BLaER1 (cell line): ENCODE results near the gene REC8.
A peak's percentile ranks its signal among the peaks of the same experiment; 100 is the strongest.

ENCODE experiments used
- H3K27ac ChIP-seq: shearing (Covaris generic); formaldehyde crosslinking; 2 replicates; pipeline ENCODE4 v1.8.1; 2022
- H3K27me3 ChIP-seq: shearing (Covaris generic); formaldehyde crosslinking; 2 replicates; pipeline ENCODE4 v1.8.1; 2022
- H3K36me3 ChIP-seq: shearing (Covaris generic); formaldehyde crosslinking; 2 replicates; pipeline ENCODE4 v1.8.1; 2022
- H3K4me1 ChIP-seq: shearing (Covaris generic); formaldehyde crosslinking; 2 replicates; pipeline ENCODE4 v1.8.1; 2022
- H3K4me2 ChIP-seq: shearing (Covaris generic); formaldehyde crosslinking; 2 replicates; pipeline ENCODE4 v1.8.1; 2022
- H3K4me3 ChIP-seq: shearing (Covaris generic); formaldehyde crosslinking; 2 replicates; pipeline ENCODE4 v1.8.1; 2022
- H3K9ac ChIP-seq: shearing (Covaris generic); formaldehyde crosslinking; 2 replicates; pipeline ENCODE4 v1.8.1; 2022
- H3K9me3 ChIP-seq: shearing (Covaris generic); formaldehyde crosslinking; 2 replicates; pipeline ENCODE4 v1.8.1; 2022
- H4K20me1 ChIP-seq: shearing (Covaris generic); formaldehyde crosslinking; 2 replicates; pipeline ENCODE4 v1.8.1; 2022
- Cebpa-rat ChIP-seq: shearing (Covaris generic); IDR thresholded peaks from 2 replicates; pipeline ENCODE4 v1.8.1; 2022

Gene REC8

GRCh38 chr14:24130717-24131548, 40.9 kb upstream of the REC8 start:
- Histone ChIP-seq H3K4me2 (peak overlapping the region; percentile 40), H3K4me1 (peaks cover 50% of the 10 kb centered on the region), H3K9ac (0 out of 2 replicates have a peak overlapping the region, but pooled peaks have one; percentile 6), H3K36me3 (no peaks in the 10 kb centered on the region; the same call in 1 of the 2 replicates), H4K20me1 (no peaks in the 10 kb centered on the region), H3K4me3 (no peak overlapping the region), H3K27ac (no peak overlapping the region), H3K27me3 (no peaks in the 10 kb centered on the region), H3K9me3 (no peaks in the 10 kb centered on the region)
- no peak for TF ChIP-seq Cebpa-rat

- no peak for TF ChIP-seq Cebpa-rat
- H3K4me3 ChIP-seq = no peak overlapping the region
- H3K27ac ChIP-seq = no peak overlapping the region
- no peaks in the 10 kb centered on the region for H3K27me3 ChIP-seq
- peaks cover 44% of the 10 kb centered on the region for H3K4me1 ChIP-seq
- H3K9ac ChIP-seq = no peak overlapping the region
- H3K4me2 ChIP-seq = no peak overlapping the region
- no peaks in the 10 kb centered on the region for H3K9me3 ChIP-seq
- no peaks in the 10 kb centered on the region; the same call in 1 of the 2 replicates for H3K36me3 ChIP-seq
- peaks cover 4% of the 10 kb centered on the region; the same call in 1 of the 2 replicates for H4K20me1 ChIP-seq
Observed at GRCh38 chr14:24131549-24131966, 40.3 kb upstream of the REC8 start.

GRCh38 chr14:24132061-24132685, 39.7 kb upstream of the REC8 start:
- H3K4me2 ChIP-seq = no peak overlapping the region
- peaks cover 44% of the 10 kb centered on the region for H3K4me1 ChIP-seq
- H3K4me3 ChIP-seq = no peak overlapping the region
- peaks cover 10% of the 10 kb centered on the region for H4K20me1 ChIP-seq
- H3K9me3 ChIP-seq = no peaks in the 10 kb centered on the region
- H3K9ac ChIP-seq = 0 out of 2 replicates have a peak overlapping the region, but pooled peaks have one; percentile 15
- peaks cover 2% of the 10 kb centered on the region for H3K36me3 ChIP-seq
- H3K27ac ChIP-seq = no peak overlapping the region
- no peaks in the 10 kb centered on the region for H3K27me3 ChIP-seq
- TF ChIP-seq Cebpa-rat = no peak

GRCh38 chr14:24132976-24133375, 38.9 kb upstream of the REC8 start:
- no peak for TF ChIP-seq Cebpa-rat
- no peak overlapping the region for H3K4me2 ChIP-seq
- H4K20me1 ChIP-seq = peaks cover 18% of the 10 kb centered on the region
- H3K4me3 ChIP-seq = no peak overlapping the region
- H3K27me3 ChIP-seq = no peaks in the 10 kb centered on the region
- no peak overlapping the region for H3K9ac ChIP-seq
- no peaks in the 10 kb centered on the region for H3K9me3 ChIP-seq
- H3K27ac ChIP-seq = no peak overlapping the region
- peaks cover 44% of the 10 kb centered on the region for H3K4me1 ChIP-seq
- H3K36me3 ChIP-seq = peaks cover 10% of the 10 kb centered on the region

DNA sequence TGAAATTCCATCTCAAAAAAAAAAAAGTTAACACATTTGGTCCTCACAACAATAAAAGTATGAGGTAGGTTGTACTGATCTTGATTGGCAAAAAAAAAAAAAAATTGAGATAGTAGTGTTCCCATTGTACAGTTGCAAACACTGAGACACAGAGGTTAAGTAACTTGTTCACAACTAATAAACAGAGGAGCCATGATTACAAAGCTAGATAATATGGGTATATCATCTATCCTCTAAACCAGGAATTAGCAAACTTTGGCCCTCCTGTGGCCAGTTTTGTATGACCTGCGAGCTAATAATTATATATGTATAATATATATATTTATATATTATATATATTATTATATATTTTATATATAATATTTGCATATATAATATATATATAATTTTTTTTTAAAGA, 38.1 kb upstream of the REC8 start:
- Histone ChIP-seq H3K9me3 (no peaks in the 10 kb centered on the region), H4K20me1 (peaks cover 26% of the 10 kb centered on the region), H3K9ac (no peak overlapping the region), H3K4me1 (peaks cover 47% of the 10 kb centered on the region), H3K4me2 (no peak overlapping the region), H3K27ac (no peak overlapping the region), H3K27me3 (no peaks in the 10 kb centered on the region), H3K36me3 (peaks cover 18% of the 10 kb centered on the region), H3K4me3 (no peak overlapping the region)
- TF ChIP-seq Cebpa-rat = no peak

DNA sequence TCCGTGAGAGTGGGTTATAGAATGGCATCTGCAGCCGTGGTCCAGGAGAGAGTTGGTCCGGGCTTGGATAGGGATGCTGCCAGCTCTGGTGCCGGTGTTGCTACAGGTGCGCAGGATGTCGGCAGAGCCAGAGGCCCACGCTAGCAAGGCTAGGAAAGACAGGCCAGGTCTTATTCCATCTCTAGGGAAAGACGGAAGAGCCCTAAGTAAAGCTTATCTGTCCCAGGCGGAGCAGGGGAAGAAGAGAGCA, 36.4 kb upstream of the REC8 start:
- H3K9me3 ChIP-seq = no peaks in the 10 kb centered on the region
- H3K36me3 ChIP-seq = peaks cover 28% of the 10 kb centered on the region
- peak overlapping the region; percentile 96 for H3K9ac ChIP-seq
- H3K4me3 ChIP-seq = peak overlapping the region; percentile 100
- no peak for TF ChIP-seq Cebpa-rat
- H3K4me2 ChIP-seq = peak overlapping the region; percentile 88
- peak overlapping the region; percentile 96 for H3K27ac ChIP-seq
- H4K20me1 ChIP-seq = peaks cover 44% of the 10 kb centered on the region
- H3K27me3 ChIP-seq = no peaks in the 10 kb centered on the region
- H3K4me1 ChIP-seq = peaks cover 60% of the 10 kb centered on the region

DNA sequence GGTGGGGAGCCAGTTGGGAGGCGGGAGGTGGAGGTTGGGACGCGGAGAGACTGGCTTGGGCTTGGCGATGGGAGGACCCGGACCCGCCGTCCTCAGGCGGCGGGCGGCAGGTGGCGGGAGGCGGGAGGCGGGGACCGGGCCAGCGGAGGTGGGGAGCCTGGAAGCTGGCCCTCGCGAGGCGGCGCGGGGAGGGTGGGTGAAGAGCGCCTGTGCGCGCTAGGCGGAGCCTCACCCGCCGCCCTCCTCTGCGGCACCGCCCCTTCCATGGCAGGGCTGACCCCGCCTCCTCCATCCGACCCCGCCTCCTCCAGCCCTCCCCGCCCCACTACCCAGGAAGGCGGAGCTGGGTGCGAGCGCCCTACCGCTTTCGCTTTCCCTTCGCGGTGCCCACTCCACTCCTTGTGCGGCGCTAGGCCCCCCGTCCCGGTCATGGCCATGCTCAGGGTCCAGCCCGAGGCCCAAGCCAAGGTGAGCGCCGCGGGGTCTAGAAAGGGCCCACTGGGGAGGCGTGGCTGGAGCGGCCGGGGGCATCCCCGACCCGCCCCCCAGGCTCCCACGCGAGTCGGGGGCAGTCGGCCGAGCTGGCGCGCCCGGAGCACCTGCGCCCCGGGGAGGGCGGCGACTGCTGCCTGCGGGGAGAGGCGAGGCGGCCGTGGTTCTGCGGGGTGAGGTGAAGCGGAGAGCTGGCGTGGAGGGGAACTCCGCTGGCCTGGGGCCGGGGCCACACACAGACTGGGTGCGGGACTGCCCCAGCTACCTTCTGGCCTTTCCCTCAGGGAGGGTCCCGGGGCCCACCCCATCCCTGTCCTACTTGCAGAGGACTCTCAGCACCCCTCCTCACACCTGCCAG, 35.8 kb upstream of the REC8 start, which contains the start of gene PSME1:
Gene PSME1 (plus strand): TSS at position 361 of the 850 bp plus-strand sequence. CDS start 69 bp downstream, at position 430.
- peaks cover 28% of the 10 kb centered on the region for H3K36me3 ChIP-seq
- H3K27ac ChIP-seq = peak within 1 kb of the TSS; percentile 96
- no peaks in the 10 kb centered on the region for H3K9me3 ChIP-seq
- peak within 1 kb of the TSS; percentile 96 for H3K4me2 ChIP-seq
- H3K27me3 ChIP-seq = no peaks in the 10 kb centered on the region
- H3K9ac ChIP-seq = peak within 1 kb of the TSS; percentile 96
- no peak for TF ChIP-seq Cebpa-rat
- H3K4me3 ChIP-seq = peak within 1 kb of the TSS; percentile 100
- H3K4me1 ChIP-seq = peaks cover 55% of the 10 kb centered on the region
- H4K20me1 ChIP-seq = peaks cover 47% of the 10 kb centered on the region

DNA sequence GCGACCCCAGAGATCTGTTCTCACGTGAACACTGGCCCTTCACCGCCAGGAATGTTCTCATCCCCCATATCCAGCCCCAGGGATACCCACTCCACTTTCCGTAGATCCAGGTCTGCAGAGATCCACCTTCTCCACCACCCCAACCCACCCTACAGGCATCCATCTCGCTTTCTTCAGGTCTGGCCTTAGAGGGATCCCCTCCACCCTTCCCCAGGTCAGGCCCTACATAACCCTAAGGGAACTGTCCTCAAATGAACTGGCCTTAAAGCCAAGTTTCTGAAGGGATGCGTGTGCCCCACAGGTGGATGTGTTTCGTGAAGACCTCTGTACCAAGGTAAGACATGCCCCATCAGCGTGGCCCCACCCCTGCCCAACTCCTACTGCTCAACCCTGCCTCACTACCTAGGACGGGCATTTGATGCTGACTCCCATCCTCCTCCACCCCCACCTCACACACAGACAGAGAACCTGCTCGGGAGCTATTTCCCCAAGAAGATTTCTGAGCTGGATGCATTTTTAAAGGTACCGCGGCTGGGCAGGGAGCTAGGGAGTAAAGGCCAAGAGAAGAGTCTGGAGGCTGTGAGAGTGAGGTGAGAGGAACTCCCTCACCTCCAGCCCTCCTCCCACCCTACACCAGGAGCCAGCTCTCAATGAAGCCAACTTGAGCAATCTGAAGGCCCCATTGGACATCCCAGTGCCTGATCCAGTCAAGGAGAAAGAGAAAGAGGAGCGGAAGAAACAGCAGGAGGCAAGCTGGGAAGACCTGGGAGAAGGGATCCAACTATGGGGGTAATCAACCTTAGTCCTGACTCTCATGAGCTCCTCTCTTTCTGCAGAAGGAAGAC, 35.0 kb upstream of the REC8 start:
- H3K9ac ChIP-seq = peak overlapping the region; percentile 96
- no peaks in the 10 kb centered on the region for H3K27me3 ChIP-seq
- H3K4me3 ChIP-seq = peak overlapping the region; percentile 100
- peak overlapping the region; percentile 96 for H3K27ac ChIP-seq
- H3K36me3 ChIP-seq = peaks cover 28% of the 10 kb centered on the region
- TF ChIP-seq Cebpa-rat = no peak
- H3K9me3 ChIP-seq = no peaks in the 10 kb centered on the region
- H4K20me1 ChIP-seq = peaks cover 47% of the 10 kb centered on the region
- peak overlapping the region; percentile 96 for H3K4me2 ChIP-seq
- H3K4me1 ChIP-seq = peaks cover 55% of the 10 kb centered on the region
